HL-60/S4 treated with retinoic acid at 250 ng/mL for 4 days and 3 days (cell line): ENCODE data around the gene ABCC9.
"Not testable (repeated sequence)": the region's sequence is repeated elsewhere in the genome, so short reads cannot be mapped to it uniquely, and the experiment has no call there.

ENCODE experiments used
- in situ Hi-C: fragments of 300-500 bp; cut with MboI; formaldehyde crosslinking; loops from 2 replicates; pipeline ENCODE4 v1.7.0; 2022; ENCODE audit warnings: low sequenced_read_pairs

ABCC9 gene

DNA sequence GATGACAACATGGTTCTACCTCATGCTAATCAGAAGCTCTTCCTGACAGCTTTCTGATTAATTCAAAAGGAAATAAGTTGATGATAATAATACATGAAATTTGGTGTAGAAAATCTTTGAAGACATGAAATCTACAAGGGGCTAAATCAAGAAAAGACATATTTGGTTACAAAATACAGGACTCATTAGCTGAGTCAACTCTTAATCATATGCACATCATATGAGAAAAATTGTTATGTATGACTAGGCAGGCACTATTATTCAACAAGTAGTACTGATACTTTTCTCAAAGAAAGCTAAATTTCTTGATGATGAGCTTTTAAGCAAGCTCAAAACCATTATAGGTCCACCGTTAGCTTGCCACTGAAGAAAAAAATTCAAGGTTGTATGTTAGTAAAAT, 7.1 kb downstream of the ABCC9 start:
- in situ Hi-C loops: no loop called here

DNA sequence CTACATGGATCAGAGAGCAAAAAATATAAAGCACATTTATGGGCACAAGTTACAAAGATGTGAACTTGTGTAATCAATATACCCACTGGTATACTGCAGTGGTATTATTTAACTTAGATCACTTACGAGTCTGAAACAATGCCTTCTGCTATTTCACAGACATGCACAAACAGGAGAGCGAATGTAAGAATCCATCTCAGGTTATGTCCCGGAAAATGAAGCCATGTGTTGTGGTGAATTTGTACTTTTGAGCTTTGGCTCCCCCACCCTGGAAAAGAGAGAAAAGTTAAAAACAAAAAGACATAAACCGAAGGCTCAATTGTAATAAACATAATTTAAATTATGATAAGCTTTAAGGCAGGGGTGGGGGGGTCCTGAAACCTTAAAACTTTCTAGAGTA, 7.6 kb downstream of the ABCC9 start:
- in situ Hi-C loops: no loop called here

DNA sequence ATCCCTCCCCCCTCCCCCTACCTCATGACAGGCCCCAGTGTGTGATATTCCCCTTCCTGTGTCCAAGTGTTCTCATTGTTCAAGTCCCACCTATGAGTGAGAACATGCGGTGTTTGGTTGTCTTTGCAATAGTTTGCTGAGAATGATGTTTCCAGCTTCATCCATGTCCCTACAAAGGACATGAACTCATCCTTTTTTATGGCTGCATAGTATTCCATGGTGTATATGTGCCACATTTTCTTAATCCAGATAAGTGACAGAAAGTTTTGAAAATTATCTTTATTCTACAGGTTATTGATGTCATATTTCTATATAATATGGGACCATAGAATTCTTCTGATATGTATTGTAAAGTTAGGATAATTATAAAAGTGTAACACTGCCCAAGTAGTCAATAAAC, 11.3 kb downstream of the ABCC9 start:
- in situ Hi-C loops: not testable (repeated sequence)

DNA sequence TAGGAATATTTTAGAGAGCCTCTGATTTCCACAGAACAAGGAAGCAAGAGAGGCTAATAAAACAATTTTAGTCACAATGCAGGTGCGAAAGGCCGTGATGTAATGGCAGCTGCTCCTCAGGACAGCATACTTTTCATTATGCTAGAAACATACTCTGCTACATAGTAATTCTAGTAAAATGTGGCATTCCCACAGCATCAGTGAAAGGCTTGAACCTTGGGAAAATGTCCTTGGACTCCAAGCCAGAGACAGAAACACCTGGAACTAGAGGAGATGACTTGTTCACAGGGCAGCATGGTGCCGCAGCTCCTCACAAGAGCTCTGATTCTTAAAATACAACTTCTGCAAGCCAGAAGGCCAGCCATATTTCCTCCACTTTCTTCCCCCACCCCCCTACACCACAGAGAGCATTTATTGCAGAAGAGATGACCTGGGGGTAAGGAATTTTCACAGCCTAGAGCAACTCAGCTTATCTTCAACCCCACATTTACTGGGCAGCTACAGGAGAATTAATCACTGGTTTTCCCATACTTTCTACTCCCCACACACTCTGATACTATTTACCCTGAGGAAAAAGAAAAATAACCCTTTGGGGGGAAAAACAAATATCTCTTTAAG, 15.8 kb downstream of the ABCC9 start:
- in situ Hi-C loops: no loop called here

DNA sequence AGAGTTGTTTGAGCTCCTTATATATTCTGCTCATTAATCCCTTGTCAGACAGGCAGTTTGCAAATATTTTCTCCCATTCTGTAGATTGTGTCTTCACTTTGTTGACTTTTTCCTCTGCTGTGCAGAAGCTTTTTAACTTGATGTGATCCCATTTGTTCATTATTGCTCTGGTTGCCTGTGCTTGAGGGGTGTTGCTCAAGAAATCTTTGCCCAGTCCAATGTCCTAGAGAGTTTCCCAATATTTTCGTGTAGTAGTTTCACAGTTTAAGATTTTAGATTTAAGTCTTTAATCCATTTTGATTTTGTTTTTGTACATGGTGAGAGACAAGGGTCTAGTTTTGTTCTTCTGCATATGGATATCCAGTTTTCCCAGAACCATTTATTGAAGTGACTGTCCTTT, 19.8 kb downstream of the ABCC9 start:
- in situ Hi-C loops: no loop called here

DNA sequence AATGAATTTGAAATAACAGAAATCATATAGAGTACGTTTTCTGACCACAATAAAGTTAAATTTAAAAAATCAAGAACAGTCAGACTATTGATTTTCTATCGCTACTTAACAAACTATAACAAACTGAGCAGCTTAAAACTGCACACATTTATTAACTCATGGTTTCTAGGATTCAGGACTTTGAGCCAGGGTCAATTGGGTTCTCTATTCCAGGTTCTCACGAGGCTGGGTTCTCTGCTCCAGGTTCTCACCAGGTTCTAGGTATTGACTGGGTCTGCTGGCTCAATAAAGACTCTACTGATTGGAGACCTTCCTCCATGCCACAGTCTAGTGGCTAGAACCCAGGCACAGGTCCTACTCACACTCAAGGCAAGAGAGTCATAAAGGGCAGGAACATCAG, 22.8 kb downstream of the ABCC9 start:
- in situ Hi-C loops: no loop called here

DNA sequence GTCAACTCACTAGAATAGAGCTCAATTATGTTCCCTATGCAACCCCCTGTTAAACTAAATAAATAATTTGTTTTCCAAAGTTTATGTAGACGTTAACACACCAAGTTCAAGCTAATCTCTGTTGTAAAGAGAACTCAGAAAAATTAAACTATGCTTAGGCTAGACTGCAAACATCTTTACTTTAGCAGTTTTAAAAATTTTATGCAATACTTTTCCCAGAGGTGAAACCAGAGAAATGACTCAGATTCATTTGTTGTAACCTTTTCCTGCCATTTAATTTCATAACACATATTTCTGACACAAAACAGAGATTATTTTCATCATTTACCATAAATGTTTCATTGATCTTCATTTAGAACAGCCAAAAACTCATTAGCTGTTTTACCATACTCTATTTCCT, 27.4 kb downstream of the ABCC9 start:
- in situ Hi-C loops: no loop called here

DNA sequence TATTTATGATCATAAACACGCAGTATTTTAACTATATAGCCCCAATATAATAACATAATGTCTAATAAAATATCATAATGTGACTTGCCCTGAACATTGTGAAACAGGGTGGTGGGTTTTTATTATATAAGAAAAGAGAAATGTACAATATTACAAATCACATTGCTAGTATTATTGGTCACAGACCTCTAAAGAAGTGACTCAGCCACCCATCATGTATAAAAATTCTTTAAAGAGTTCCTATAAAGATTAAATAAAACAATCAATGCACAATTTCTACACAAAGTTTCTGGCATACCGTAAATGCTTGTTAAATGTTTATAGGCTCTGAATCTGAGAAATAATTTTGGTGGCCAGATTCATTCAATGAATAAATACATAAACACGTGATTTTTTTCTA, 28.9 kb downstream of the ABCC9 start:
- in situ Hi-C loops: no loop called here

DNA sequence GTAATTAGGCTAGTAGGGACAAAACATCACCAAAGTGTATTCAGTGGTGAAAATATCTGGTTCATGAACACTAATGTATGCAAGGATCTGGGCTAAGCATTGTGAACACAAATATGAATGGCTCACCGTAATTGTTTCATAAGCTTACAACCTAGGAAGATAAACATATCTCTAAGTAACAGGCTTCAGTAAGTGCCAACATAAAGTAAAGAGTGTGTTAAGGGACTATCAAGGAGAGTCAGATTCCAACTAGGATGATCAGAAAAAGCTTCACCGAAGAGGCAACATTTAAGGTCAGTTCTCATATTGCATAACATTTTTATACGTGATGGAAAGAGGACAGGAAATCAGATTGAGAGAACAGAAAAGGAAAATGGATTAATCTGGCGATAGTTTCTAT, 29.4 kb downstream of the ABCC9 start:
- in situ Hi-C loops: no loop called here

DNA sequence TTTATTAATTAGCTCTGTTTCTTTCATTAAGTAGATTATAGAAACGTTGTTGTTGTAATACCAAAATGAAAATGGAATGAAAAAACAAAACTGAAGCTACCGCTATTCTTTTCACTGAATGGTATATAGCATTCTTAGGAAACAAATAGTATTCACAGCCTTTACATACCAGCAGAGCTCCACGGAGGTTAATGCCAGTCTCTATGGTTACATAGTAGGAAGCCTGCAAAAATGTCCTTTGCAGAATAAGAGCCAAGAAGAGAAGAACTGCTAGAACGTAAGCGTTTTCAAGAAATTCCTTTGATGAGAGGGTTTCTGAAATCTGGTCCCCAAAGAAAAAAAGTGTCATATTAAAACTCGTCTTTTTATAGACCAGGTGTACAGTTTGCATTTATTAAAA, 30.6 kb downstream of the ABCC9 start:
- in situ Hi-C loops: no loop called here

DNA sequence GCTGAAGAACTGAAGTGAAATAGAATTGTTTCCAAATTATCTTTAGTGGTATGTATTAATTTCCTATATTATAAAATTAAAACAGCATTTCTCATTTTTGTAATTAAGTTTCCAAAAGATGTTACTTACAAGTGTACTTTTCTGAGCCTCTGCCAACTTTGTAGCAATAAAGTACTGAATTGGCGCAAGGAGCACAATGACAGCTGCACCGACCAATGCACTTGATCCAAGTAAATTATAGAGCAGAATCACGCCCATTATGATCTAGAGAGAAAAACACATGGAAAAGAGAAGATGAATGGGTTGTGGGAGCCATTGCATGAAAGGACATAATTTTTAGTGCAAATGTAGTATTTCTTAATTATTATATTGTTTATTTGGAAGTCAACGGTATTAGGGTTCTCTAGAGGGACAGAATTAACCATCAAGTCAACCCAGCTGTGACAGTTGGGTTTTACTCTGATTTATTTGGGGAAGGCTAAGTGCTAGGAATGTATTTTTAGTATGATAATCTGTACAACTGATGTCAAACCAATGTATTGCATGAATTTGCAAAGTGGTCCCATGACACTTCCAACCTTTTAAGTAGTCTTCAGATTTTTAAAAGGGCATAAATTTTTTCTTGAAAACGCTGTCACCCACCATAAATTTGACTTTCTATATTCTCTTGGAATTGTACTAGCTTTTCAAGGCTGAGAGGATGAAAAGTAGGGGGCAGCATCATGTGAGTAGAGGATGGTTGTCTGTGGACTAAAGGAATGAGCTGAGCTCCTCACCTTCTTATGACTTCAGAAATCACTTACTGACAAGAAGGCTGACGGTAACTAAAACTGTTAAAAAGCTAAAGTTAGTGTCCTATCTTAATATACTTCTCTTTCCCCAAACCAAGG, 33.0 kb downstream of the ABCC9 start:
- in situ Hi-C loops: no loop called here

DNA sequence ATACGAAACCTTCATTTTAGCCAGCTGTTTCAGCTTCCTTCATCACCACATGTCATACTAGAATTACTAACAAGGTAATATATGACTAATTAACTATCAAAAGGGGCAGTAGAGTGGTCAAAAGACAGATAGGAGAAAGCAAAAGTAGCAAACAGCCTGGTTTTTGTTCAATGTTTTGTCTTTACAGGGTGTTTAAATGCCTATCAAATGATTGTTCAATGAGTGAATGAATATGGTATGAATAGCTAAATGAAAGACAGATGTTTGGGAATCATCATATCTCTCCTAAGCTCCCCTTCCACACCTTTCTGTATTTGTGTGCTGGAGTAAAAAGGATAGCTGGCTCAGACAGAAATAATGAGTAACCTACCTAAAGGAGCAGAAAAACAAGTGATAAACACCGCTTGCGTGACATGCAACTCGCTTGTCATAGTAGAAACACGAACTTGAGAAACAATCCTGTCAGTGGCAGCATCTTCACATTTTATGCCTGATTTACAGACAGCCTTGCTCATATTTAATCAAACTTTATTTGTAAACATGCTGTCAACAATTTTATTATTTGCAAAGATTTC, 34.2 kb downstream of the ABCC9 start:
- in situ Hi-C loops: no loop called here

DNA sequence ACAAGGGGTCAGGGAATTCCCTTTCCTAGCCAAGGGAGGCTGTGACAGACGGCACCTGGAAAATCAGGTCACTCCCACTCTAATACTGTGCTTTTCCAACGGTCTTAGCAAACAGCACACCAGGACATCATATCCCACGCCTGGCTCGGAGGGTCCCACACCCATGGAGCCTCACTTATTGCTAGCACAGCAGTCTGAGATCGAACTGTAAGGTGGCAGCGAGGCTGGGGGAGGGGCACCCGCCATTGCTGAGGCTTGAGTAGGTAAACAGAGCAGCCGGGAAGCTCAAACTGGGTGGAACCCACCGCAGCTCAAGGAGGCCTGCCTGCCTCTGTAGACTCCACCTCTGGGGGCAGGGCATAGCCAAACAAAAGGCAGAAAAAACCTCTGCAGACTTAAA, 41.7 kb downstream of the ABCC9 start:
- in situ Hi-C loops: not testable (repeated sequence)

DNA sequence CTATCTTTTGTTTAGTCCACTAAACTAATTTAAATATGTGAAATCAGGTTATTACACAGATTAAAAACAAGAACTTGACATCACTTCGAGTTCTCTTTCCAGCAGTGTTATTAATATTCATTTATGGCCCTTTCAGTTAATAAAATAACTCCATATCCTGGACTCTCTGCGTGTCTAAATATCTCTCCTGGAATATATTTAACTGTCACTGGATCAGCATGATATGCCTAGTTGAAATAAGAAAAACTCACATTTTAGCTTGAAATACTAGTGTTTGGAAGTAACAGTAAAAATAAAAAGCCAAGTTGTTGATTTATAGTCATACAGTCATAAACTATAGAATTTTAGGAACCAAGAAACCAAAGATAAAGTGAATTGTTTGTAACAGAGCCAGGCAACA, 45.6 kb downstream of the ABCC9 start:
- in situ Hi-C loops: no loop called here

DNA sequence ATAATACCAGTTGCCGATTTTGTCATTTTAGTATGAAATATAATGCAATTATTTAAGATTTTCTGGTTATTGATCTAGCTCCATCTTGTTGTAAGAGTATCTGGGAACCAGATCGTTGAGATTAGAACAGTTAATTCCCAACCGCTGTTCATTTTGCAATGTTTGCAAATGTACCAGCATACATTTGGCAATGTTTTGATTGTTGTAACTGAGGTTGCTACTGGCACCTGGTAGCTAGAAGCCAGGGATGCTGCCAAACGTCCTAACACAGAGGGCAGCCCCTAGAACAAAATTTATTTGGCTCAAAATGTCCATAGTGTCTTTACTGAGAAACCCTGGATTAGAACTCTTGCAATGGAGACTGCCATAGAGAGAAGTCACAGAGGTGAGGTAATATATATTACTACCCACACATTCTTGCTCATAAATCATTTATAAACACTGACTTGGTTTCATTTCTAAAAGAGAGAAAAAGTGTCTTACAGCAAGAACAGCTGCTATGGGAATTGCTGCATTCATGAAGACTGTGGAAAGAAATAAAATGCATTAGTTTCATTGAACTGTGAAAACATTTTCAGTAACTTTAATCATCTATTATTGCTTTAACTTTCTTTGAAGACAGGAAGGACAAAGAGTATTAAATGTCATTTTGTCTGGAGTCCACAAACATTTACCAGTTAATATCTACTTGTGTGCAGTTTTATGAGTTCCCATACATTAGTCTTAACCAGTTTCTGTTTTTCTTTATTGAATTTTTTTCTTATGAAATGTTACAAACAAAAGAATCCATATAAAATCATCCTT, 46.2 kb downstream of the ABCC9 start:
- in situ Hi-C loops: no loop called here

DNA sequence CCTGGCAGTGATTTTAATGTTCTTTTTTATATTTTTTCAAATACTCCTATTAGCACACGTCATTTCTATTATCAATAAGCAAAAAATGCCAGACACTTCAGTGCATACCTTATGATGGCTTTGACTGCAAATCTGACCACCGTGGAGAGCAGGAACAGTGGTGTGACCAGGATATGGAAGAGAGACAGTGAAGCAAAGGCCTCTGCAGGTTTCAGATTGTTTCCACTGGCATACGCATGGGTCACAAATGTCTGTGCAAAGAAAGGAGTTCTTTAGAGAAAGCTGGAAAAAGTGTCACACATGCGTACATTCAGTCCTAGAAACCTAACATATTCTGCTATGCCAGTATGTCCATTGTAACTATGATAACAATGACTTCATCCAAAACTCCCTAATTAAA, 47.3 kb downstream of the ABCC9 start:
- in situ Hi-C loops: no loop called here

DNA sequence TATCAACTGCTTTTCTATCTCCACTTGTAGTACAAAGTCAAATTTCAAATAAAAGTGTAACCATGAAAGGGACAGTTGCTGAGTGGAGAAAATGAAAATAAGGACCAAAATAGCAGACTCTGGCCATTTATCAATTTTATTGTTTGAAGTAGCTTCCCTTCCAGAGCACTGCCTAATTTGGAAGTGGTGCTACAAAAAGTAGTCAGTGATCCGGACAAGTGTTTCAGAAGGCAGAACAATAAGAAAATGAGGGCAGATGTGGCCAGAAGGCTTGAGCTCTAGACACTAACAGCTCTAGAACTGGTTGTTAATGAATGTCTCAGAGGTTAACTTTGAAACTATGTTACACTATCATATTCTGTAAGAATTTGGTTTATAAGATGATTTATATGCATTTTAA, 48.9 kb downstream of the ABCC9 start:
- in situ Hi-C loops: no loop called here

DNA sequence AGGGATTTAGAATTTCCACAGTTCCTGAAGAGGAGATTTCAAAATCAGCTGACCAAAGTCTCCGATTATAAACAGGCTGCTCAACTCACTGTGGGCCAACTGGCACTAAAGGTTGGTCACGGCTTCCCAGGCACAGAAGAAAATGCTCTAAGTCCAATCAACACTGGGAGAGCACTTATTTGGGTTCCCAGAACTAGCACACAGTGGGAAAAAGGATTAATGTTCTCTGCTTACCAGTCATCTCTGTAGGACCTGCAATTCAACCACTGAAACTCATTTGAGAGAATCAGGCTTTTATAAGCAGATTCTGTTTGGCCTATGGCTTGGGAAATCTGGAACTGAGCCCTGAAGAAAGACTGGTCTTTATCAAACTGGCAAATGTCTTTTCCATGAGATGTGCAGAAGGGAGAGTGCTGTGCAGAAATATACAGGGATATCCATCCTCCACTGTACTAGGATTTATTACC, 49.4 kb downstream of the ABCC9 start:
- in situ Hi-C loops: no loop called here

DNA sequence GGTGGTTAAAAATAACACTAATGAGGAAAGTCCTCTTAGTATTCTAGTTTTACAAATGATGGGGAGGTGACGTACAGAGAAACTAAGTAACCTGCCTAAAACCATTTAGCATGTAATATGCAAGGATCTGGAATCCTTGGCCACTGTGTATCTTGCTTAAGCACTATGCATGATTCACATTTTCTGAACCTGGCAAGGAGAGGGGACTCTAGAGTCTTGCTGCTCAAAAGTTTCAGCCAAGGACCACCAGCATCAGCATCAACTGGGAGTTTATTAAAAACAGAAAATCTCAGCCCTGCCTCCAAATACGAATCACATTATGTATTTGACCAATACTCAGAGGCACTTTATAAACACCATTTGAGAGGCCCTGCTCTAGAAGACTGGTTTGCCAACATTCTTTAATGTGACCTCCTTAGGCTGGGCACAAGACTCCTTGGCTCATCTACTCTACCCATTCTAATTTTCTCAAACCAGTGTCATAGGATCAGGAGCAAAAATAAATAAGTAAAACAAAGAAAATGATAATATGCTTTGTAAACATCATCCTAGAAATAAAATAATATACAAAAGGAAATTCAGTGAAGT, 52.9 kb downstream of the ABCC9 start:
- in situ Hi-C loops: no loop called here

DNA sequence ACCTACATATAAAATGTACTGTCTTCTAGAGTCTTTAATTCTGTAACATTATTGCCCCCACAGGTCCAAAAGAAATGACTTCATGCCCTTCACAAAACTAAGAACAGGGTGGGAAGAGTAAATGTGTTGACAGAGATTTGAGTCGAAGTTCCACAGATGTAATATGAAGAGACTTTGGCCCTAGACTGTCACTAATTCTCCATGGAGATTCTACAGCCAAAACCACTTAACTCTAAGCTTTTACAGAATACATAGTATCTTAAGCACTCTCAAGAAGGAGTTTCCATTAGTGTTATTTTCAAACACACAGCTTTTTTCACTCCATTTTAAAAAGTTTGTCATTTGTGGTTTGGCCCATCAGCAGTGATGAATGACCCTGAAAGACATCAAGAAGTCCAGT, 56.3 kb downstream of the ABCC9 start:
- in situ Hi-C loops: no loop called here

DNA sequence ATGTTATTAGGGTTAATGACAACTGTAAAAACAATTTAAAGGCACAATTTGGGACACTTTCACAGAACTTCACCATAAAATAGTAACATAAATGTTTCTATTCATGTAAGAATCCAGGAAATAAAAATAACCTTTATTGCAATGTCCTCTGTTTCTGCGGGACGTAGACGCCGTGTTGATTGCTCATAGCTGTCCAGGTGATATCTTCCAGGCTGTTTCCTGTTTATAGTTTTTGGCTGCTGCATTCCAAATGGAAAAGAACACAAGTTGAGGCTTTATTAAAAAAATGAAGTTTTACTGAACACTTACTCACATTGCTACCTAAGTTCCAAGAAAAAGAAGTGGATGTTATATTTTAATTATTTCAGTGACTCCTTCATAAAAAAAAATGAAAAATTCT, 58.6 kb downstream of the ABCC9 start:
- in situ Hi-C loops: no loop called here
